SK-N-SH (cell line): ENCODE measurements around the gene PCED1B. TPM values are rescaled to one million over a fixed set of nuclear protein-coding genes. Genes with fewer than 3 reads are reported as not detected.

Experiments
- CTCF ChIA-PET: fragments of 300-600, 350-600 bp; formaldehyde crosslinking; extraction: SDS; loops from one replicate; lab custom pipeline; 2021; lab: Yijun Ruan, JAX
- POLR2A ChIA-PET: fragments of 350-600 bp; sonication (Branson Sonifier 250); formaldehyde crosslinking; extraction: SDS; loops from one replicate; lab custom pipeline; 2020; ENCODE audit warnings: antibody characterized with exemption, inconsistent platforms; lab: Yijun Ruan, JAX
- DNase-seq: peaks from one replicate; pipeline ENCODE4 v3.0.0; 2012
- H2AFZ ChIP-seq: fragments of 200-600 bp; sonication (generic); 2 replicates; pipeline ENCODE4 v1.8.1; 2016; ENCODE audit warnings: antibody characterized with exemption, mild to moderate bottlenecking, low read depth
- H3F3A ChIP-seq: fragments of 200-600 bp; sonication (generic); replicated peaks from 2 replicates; pipeline ENCODE3; 2016; ENCODE audit warnings: antibody characterized with exemption, mild to moderate bottlenecking; ENCODE audit not compliant: insufficient read depth
- H3K27ac ChIP-seq, 2 experiments: fragments of 200-500 bp in 1 of 2; fragments of 200-600 bp in 1 of 2; sonication (Bioruptor generic) in 1 of 2; sonication (generic), shearing (Covaris generic) in 1 of 2; 2 replicates each; pipeline versions ENCODE4 v1.5.1 to v1.6.1; 2014 to 2016; ENCODE audit warnings: low read depth in 2 of 2, inconsistent platforms in 1 of 2, low read length in 1 of 2, mild to moderate bottlenecking in 1 of 2, mixed read lengths in 1 of 2
- H3K27me3 ChIP-seq: fragments of 200-600 bp; sonication (generic), shearing (Covaris generic); 2 replicates; pipeline ENCODE4 v1.6.1; 2016; ENCODE audit warnings: mixed run types; ENCODE audit not compliant: insufficient read depth
- H3K36me3 ChIP-seq, 2 experiments: fragments of 200-500 bp in 1 of 2; fragments of 200-600 bp in 1 of 2; sonication (Bioruptor generic) in 1 of 2; sonication (generic) in 1 of 2; replicated peaks in 1 of 2; 2 replicates each; pipeline versions ENCODE3 to v1.5.1; 2014 to 2016; ENCODE audit warnings: low read length in 1 of 2, mild to moderate bottlenecking in 1 of 2; ENCODE audit not compliant: insufficient read depth in 2 of 2, control insufficient read depth in 1 of 2
- H3K4me1 ChIP-seq, 2 experiments: fragments of 200-500 bp in 1 of 2; fragments of 200-600 bp in 1 of 2; sonication (Bioruptor generic) in 1 of 2; sonication (generic), shearing (Covaris generic) in 1 of 2; 2 replicates each; pipeline versions ENCODE4 v1.5.1 to v1.6.1; 2014 to 2016; ENCODE audit warnings: low read depth in 1 of 2, low read length in 1 of 2, mixed run types in 1 of 2; ENCODE audit not compliant: insufficient read depth in 2 of 2, control insufficient read depth in 1 of 2
- H3K4me2 ChIP-seq: fragments of 200-600 bp; sonication (generic), shearing (Covaris generic); 2 replicates; pipeline ENCODE4 v1.6.1; 2017; ENCODE audit warnings: mixed run types
- H3K4me3 ChIP-seq, 2 experiments: fragments of 200-500 bp in 1 of 2; fragments of 200-600 bp in 1 of 2; sonication (Bioruptor generic) in 1 of 2; sonication (generic), shearing (Covaris generic) in 1 of 2; 2 replicates each; pipeline versions ENCODE4 v1.5.1 to v1.8.1; 2014 to 2016; ENCODE audit warnings: low read depth in 2 of 2, inconsistent platforms in 1 of 2, low read length in 1 of 2, mild to moderate bottlenecking in 1 of 2, mixed read lengths in 1 of 2, moderate library complexity in 1 of 2
- H3K79me2 ChIP-seq: fragments of 200-600 bp; sonication (generic); 2 replicates; pipeline ENCODE4 v1.8.1; 2017; ENCODE audit warnings: mild to moderate bottlenecking; ENCODE audit not compliant: insufficient read depth
- H3K9ac ChIP-seq: fragments of 200-600 bp; sonication (generic); 2 replicates; pipeline ENCODE4 v1.6.1; 2017; ENCODE audit warnings: mixed run types
- H3K9me2 ChIP-seq: fragments of 200-600 bp; sonication (generic); 2 replicates; pipeline ENCODE4 v1.6.1; 2017; ENCODE audit warnings: mixed run types
- H3K9me3 ChIP-seq: fragments of 200-600 bp; sonication (generic); 2 replicates; pipeline ENCODE4 v1.6.1; 2017; ENCODE audit warnings: mixed run types, mild to moderate bottlenecking, moderate library complexity
- H4K20me1 ChIP-seq: fragments of 200-600 bp; sonication (generic); 2 replicates; pipeline ENCODE4 v1.6.1; 2017; ENCODE audit warnings: mild to moderate bottlenecking, mixed run types; ENCODE audit not compliant: insufficient read depth
- CHD2 ChIP-seq: fragments of 150-350 bp; IDR thresholded peaks from 2 replicates; pipeline ENCODE4 v1.6.1; 2018; ENCODE audit warnings: low read length; ENCODE audit not compliant: partially characterized antibody
- FOSL2 ChIP-seq: IDR thresholded peaks from 2 replicates; pipeline ENCODE4 v1.4.0; 2012; ENCODE audit warnings: low read depth, mild to moderate bottlenecking, moderate library complexity, borderline replicate concordance
- FOXM1 ChIP-seq: IDR thresholded peaks from 2 replicates; pipeline ENCODE4 v1.4.0; 2012; ENCODE audit warnings: low read depth, mild to moderate bottlenecking
- GABPA ChIP-seq: IDR thresholded peaks from 2 replicates; pipeline ENCODE4 v1.4.0; 2012; ENCODE audit warnings: low read depth, mild to moderate bottlenecking
- GATA2 ChIP-seq: sonication (generic); formaldehyde crosslinking; IDR thresholded peaks from 2 replicates; pipeline ENCODE4 v1.5.0; 2020; ENCODE audit warnings: mild to moderate bottlenecking, missing genetic modification reagents
- IRF3 ChIP-seq: fragments of 150-350 bp; IDR thresholded peaks from 2 replicates; pipeline ENCODE4 v1.6.1; 2016; ENCODE audit warnings: mild to moderate bottlenecking, low read depth, low read length
- NFIC ChIP-seq: IDR thresholded peaks from 2 replicates; pipeline ENCODE4 v1.4.0; 2012; ENCODE audit warnings: borderline replicate concordance
- PBX3 ChIP-seq: IDR thresholded peaks from 2 replicates; pipeline ENCODE4; 2012
- POLR2AphosphoS5 ChIP-seq: IDR thresholded peaks from 2 replicates; pipeline ENCODE4 v1.6.1; 2012; ENCODE audit warnings: low read depth, low read length
- REST ChIP-seq: IDR thresholded peaks from 2 replicates; pipeline ENCODE4 v1.6.1; 2012; ENCODE audit warnings: mild to moderate bottlenecking, low read depth, low read length, moderate library complexity
- RXRA ChIP-seq: IDR thresholded peaks from 2 replicates; pipeline ENCODE4 v1.4.0; 2012; ENCODE audit warnings: low read depth, mild to moderate bottlenecking, borderline replicate concordance
- TAF1 ChIP-seq: IDR thresholded peaks from 2 replicates; pipeline ENCODE4 v1.6.1; 2012; ENCODE audit warnings: low read depth, mild to moderate bottlenecking, low read length, moderate library complexity, borderline replicate concordance
- USF1 ChIP-seq: IDR thresholded peaks from 2 replicates; pipeline ENCODE4 v1.4.0; 2012; ENCODE audit warnings: low read depth, borderline replicate concordance
- USF2 ChIP-seq: fragments of 150-350 bp; IDR thresholded peaks from 2 replicates; pipeline ENCODE4 v1.6.1; 2017; ENCODE audit warnings: antibody characterized with exemption, low read length, low read depth, borderline replicate concordance
- YY1 ChIP-seq: IDR thresholded peaks from 2 replicates; pipeline ENCODE4 v1.4.0; 2012; ENCODE audit warnings: low read depth, mild to moderate bottlenecking
- WGBS: methylation state at CpG from one replicate; pipeline ENCODE4 v1.1.6; 2017; ENCODE audit warnings: low lambda C conversion rate; 5-methylcytosine and 5-hydroxymethylcytosine counted together
- polyA plus RNA-seq, 3 experiments: library from polyadenylated mRNA; depleted of rRNA; stranded (reverse); fragments of >200 nt; gene quantifications; 2 replicates each; pipeline ENCODE4 v1.2.3, GENCODE V29; 2012

Gene PCED1B
- polyA plus RNA-seq, 1 of the 3 experiments (the other 2 are of a cell fraction): 0.21 TPM

- H3K4me2 ChIP-seq: peak overlapping the region; percentile 39; the same call in 1 of the 2 replicates
- H4K20me1 ChIP-seq: no peaks in the 10 kb centered on the region
- ChIA-PET CTCF (interaction anchor here (2.2 kb wide), 1 partner anchor 13 kb away, joined by 8 read pairs; no protein-coding TSS in a partner anchor), POLR2A (no interaction called here)
- H3K4me1 ChIP-seq: no peaks in the 10 kb centered on the region
- 19% methylated on average over 2 of the region's 2 CpGs for WGBS
- no peak overlapping the region for H3K27ac ChIP-seq
- peaks cover 7% of the 10 kb centered on the region; the same call in 1 of the 2 replicates for H3K27me3 ChIP-seq
- H3K36me3 ChIP-seq: no peaks in the 10 kb centered on the region
- TF ChIP-seq GATA2 (no peak), FOXM1 (no peak), GABPA (no peak), NFIC (no peak), USF1 (no peak), IRF3 (no peak), YY1 (no peak), PBX3 (no peak), RXRA (no peak), POLR2AphosphoS5 (no peak), TAF1 (no peak), FOSL2 (no peak), REST (no peak), USF2 (no peak), CHD2 (no peak)
- TF ChIP-seq, all 33 proteins: peak for 0
- Histone ChIP-seq H3K9me3 (no peaks in the 10 kb centered on the region), H3K9ac (no peak overlapping the region), H3K9me2 (no peaks in the 10 kb centered on the region), H3K79me2 (no peaks in the 10 kb centered on the region), H3F3A (no peaks in the 10 kb centered on the region), H2AFZ (no peak overlapping the region), H3K4me3 (no peak overlapping the region)
- no peak for DNase-seq
Observed at GRCh38 chr12:47034661-47035060, 44.8 kb upstream of the PCED1B start.
